Liver (tissue), 3 donors: ENCODE results near the gene TMEM19.

ENCODE experiments used
- JUND ChIP-seq, 2 donors: IDR thresholded peaks; 2 replicates each; pipeline ENCODE4 v1.6.1; 2016; ENCODE audit warnings: antibody characterized with exemption in 2 of 2
- RAD21 ChIP-seq, 2 donors: IDR thresholded peaks; 2 replicates each; pipeline ENCODE4 v1.6.1; 2016; ENCODE audit warnings: antibody characterized with exemption in 2 of 2, mild to moderate bottlenecking in 2 of 2
- TF ChIP-seq, protein P1 (sequence below): fragments of 150-350 bp; IDR thresholded peaks from 2 replicates; pipeline ENCODE4 v1.5.1; 2017; ENCODE audit warnings: improper control_type of control experiment, low read depth, low read length; ENCODE audit not compliant: missing input control
- TF ChIP-seq, protein P2 (sequence below): IDR thresholded peaks from 2 replicates; pipeline ENCODE4 v1.6.1; 2016; ENCODE audit warnings: antibody characterized with exemption
- donor health status: healthy.
- donor health status: healthy.

DNA sequence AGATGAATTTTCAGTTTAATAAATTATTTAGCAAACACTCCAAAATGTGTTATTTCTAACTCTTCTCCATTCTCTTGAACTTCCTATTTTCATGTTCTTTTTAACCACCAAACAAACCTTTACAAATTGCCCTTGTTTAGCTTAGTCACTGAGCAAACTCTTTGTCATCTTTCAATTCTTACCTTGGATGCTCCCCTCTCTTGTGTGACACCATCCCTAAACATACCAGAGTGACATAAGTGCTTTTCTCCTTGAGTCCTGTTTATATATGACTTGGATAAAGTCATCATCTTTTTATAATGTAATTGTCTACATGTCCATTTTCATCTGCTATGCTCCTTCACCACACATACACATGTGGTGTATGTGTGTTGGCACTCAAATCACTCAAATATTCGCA is 3.4 kb upstream of the TMEM19 start:
- TF ChIP-seq, protein P1, sequence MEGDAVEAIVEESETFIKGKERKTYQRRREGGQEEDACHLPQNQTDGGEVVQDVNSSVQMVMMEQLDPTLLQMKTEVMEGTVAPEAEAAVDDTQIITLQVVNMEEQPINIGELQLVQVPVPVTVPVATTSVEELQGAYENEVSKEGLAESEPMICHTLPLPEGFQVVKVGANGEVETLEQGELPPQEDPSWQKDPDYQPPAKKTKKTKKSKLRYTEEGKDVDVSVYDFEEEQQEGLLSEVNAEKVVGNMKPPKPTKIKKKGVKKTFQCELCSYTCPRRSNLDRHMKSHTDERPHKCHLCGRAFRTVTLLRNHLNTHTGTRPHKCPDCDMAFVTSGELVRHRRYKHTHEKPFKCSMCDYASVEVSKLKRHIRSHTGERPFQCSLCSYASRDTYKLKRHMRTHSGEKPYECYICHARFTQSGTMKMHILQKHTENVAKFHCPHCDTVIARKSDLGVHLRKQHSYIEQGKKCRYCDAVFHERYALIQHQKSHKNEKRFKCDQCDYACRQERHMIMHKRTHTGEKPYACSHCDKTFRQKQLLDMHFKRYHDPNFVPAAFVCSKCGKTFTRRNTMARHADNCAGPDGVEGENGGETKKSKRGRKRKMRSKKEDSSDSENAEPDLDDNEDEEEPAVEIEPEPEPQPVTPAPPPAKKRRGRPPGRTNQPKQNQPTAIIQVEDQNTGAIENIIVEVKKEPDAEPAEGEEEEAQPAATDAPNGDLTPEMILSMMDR = no peak
- TF ChIP-seq, protein P2, sequence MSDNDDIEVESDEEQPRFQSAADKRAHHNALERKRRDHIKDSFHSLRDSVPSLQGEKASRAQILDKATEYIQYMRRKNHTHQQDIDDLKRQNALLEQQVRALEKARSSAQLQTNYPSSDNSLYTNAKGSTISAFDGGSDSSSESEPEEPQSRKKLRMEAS = no peak
- TF ChIP-seq RAD21 (IDR thresholded peaks at IDR 0.05) = no peak
- TF ChIP-seq JUND (IDR thresholded peaks at IDR 0.05) = no peak
